LoVo (cell line): ENCODE measurements around the gene ING5.
A peak's percentile ranks its signal among the peaks of the same experiment; 100 is the strongest.

ENCODE experiments used
- DNase-seq: peaks from one replicate; pipeline ENCODE4 v3.0.0-alpha.2; 2016; ENCODE audit warnings: low spot score

ING5 gene

GRCh38 chr2:241672243-241673188, 29.3 kb upstream of the ING5 start:
- DNase-seq: no peak

- DNase-seq: no peak
Measured at GRCh38 chr2:241673189-241673663, 28.6 kb upstream of the ING5 start.

- DNase-seq: no peak
Measured at GRCh38 chr2:241673797-241674725, 27.8 kb upstream of the ING5 start.

GRCh38 chr2:241675885-241676284, 26.0 kb upstream of the ING5 start:
- DNase-seq: no peak

- DNase-seq: no peak
Measured at GRCh38 chr2:241676665-241677064, 25.2 kb upstream of the ING5 start.

GRCh38 chr2:241677392-241677791, 24.4 kb upstream of the ING5 start:
- no peak for DNase-seq

GRCh38 chr2:241678307-241678706, 23.5 kb upstream of the ING5 start:
- no peak for DNase-seq

GRCh38 chr2:241678784-241679540, 22.9 kb upstream of the ING5 start:
- DNase-seq: no peak

- no peak for DNase-seq
Measured at GRCh38 chr2:241680044-241680443, 21.8 kb upstream of the ING5 start.

GRCh38 chr2:241680827-241681599, 20.8 kb upstream of the ING5 start:
- no peak for DNase-seq

GRCh38 chr2:241686324-241686649, 15.6 kb upstream of the ING5 start:
- DNase-seq: no peak

- DNase-seq: peak; percentile 98
Measured at GRCh38 chr2:241686650-241687425, 15.0 kb upstream of the ING5 start, which contains the start of gene DTYMK. Gene DTYMK (minus strand): TSS chr2:241686815. CDS start chr2:241686783, 32 bp downstream.

- no peak for DNase-seq
Measured at GRCh38 chr2:241689306-241689705, 12.5 kb upstream of the ING5 start.

GRCh38 chr2:241690202-241690717, 11.6 kb upstream of the ING5 start:
- DNase-seq: no peak

GRCh38 chr2:241692448-241692847, 9.4 kb upstream of the ING5 start:
- no peak for DNase-seq

- DNase-seq: no peak
Measured at GRCh38 chr2:241695651-241696050, 6.2 kb upstream of the ING5 start.

GRCh38 chr2:241701149-241701398, 765 bp upstream of the ING5 start:
- no peak for DNase-seq

GRCh38 chr2:241702155-241703031, 554 bp downstream of the ING5 start:
- peak; percentile 88 for DNase-seq

- DNase-seq: no peak
Measured at GRCh38 chr2:241703032-241703604, 1.3 kb downstream of the ING5 start.
